ENCODE results near the gene PPM1B.

PPM1B gene

GRCh38 chr2:44244135-44244871 lies 75.6 kb downstream of the PPM1B start:
- Histone ChIP-seq H2AFZ (no peak overlapping the region), H3K27ac (no peak overlapping the region)

DNA sequence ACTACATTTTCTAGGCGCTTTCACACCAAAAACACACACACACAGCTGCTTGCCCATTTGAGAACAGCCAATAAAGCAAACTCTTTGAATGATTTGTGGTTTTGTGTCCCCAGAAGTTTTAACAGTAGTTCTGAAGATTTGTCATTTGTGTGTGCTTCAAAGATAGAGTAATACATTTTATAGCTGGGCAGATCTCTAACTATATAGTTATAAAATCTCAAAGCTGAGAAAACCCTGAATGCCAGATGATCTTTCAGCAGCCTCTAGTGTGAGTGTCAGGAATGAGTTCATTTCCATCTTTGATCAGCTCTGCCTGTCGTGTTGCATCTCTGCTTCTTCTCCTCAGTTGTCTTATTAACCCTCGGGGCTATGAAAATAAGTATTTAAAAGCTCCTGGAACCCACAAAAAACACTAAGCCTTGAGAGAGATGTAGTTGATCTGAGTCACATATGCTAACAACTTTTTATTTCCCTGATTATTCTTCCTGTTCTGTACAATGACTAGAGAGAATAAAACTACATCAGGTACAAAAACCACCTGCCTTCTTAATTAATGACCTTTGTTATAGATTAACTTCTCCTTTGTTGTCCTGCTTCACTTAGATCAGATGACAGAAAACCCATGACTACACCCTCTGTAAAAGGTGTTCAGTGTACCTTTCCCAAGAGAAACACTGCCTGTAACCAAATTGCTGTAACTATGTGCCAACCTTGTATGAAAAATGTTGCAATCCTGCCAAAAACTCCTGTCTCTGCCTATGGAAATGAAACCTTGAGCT lies 76.6 kb downstream of the PPM1B start:
- no peak for TF ChIP-seq CTCF (IDR thresholded peaks at IDR 0.05)
- Histone ChIP-seq H3K4me2 (ENCODE audit: low read length) (peak overlapping the region; percentile 6), H3K79me2 (no peaks in the 10 kb centered on the region), H3K27me3 (ENCODE audit: control insufficient read depth, insufficient read depth, low read length) (no peaks in the 10 kb centered on the region), H3K9me3 (ENCODE audit: control insufficient read depth, low read length) (no peaks in the 10 kb centered on the region), H2AFZ (peak overlapping the region; percentile 18), H3K36me3 (ENCODE audit: control insufficient read depth, insufficient read depth, low read length) (no peaks in the 10 kb centered on the region), H3K4me1 (peaks cover 5% of the 10 kb centered on the region), H3K9ac (no peak overlapping the region), H3K27ac (no peak overlapping the region), H3K4me3 (ENCODE audit: low read depth, low read length) (no peak overlapping the region)

More at GRCh38 chr2:44244135-44244871, 75.6 kb downstream of the PPM1B start:
- no peaks in the 10 kb centered on the region for H3K9me3 ChIP-seq (ENCODE audit: control insufficient read depth, low read length)
- TF ChIP-seq CTCF (IDR thresholded peaks at IDR 0.05): peak; percentile 70
- no peak overlapping the region for H3K9ac ChIP-seq
- no peaks in the 10 kb centered on the region for H3K36me3 ChIP-seq (ENCODE audit: control insufficient read depth, insufficient read depth, low read length)
- peak overlapping the region; percentile 95 for H3K4me2 ChIP-seq (ENCODE audit: low read length)
- peak overlapping the region; percentile 52 for H3K4me3 ChIP-seq (ENCODE audit: low read depth, low read length)
- H3K4me1 ChIP-seq: peaks cover 5% of the 10 kb centered on the region
- H3K27me3 ChIP-seq (ENCODE audit: control insufficient read depth, insufficient read depth, low read length): no peaks in the 10 kb centered on the region
- no peaks in the 10 kb centered on the region for H3K79me2 ChIP-seq

DNA sequence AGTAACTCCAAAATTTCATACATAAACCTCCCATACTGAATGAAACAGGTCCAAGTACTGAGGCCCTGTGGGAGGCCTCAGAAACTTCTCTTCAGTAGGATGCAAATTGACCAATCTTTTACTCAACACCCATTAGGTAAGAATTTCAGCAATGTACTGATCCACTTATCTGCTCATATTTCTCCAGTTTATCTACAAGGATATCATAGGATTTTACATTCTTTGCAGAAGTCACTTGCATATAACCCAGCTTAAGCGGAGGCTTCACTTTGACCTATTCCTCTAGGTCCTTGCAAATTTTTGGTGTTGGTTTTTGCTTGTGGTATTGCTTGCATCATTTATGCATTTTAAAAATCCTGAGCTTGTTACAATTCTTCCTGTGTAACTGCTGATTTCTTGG lies 77.8 kb downstream of the PPM1B start:
- no peaks in the 10 kb centered on the region for H3K27me3 ChIP-seq (ENCODE audit: control insufficient read depth, insufficient read depth, low read length)
- no peaks in the 10 kb centered on the region for H3K9me3 ChIP-seq (ENCODE audit: control insufficient read depth, low read length)
- TF ChIP-seq CTCF (IDR thresholded peaks at IDR 0.05): no peak
- peaks cover 5% of the 10 kb centered on the region for H3K4me1 ChIP-seq
- H3K9ac ChIP-seq: no peak overlapping the region
- H3K27ac ChIP-seq: no peak overlapping the region
- H3K4me2 ChIP-seq (ENCODE audit: low read length): no peak overlapping the region
- no peaks in the 10 kb centered on the region for H3K79me2 ChIP-seq
- H2AFZ ChIP-seq: no peak overlapping the region
- H3K4me3 ChIP-seq (ENCODE audit: low read depth, low read length): no peak overlapping the region
- H3K36me3 ChIP-seq (ENCODE audit: control insufficient read depth, insufficient read depth, low read length): no peaks in the 10 kb centered on the region

- no peak for TF ChIP-seq CTCF (IDR thresholded peaks at IDR 0.05)
- no peaks in the 10 kb centered on the region for H3K27me3 ChIP-seq (ENCODE audit: control insufficient read depth, insufficient read depth, low read length)
- H3K4me2 ChIP-seq (ENCODE audit: low read length): no peak overlapping the region
- H3K9ac ChIP-seq: no peak overlapping the region
- no peaks in the 10 kb centered on the region for H3K9me3 ChIP-seq (ENCODE audit: control insufficient read depth, low read length)
- H2AFZ ChIP-seq: no peak overlapping the region
- peaks cover 5% of the 10 kb centered on the region for H3K4me1 ChIP-seq
- H3K27ac ChIP-seq: no peak overlapping the region
- H3K79me2 ChIP-seq: no peaks in the 10 kb centered on the region
- no peak overlapping the region for H3K4me3 ChIP-seq (ENCODE audit: low read depth, low read length)
- no peaks in the 10 kb centered on the region for H3K36me3 ChIP-seq (ENCODE audit: control insufficient read depth, insufficient read depth, low read length)
Observed at GRCh38 chr2:44246840-44247369, 78.2 kb downstream of the PPM1B start.

Data from parathyroid adenoma (tissue), 2 donors.